Measurements from ENCODE around the gene WEE2.
A peak's percentile ranks its signal among the peaks of the same experiment; 100 is the strongest.

Gene WEE2

DNA sequence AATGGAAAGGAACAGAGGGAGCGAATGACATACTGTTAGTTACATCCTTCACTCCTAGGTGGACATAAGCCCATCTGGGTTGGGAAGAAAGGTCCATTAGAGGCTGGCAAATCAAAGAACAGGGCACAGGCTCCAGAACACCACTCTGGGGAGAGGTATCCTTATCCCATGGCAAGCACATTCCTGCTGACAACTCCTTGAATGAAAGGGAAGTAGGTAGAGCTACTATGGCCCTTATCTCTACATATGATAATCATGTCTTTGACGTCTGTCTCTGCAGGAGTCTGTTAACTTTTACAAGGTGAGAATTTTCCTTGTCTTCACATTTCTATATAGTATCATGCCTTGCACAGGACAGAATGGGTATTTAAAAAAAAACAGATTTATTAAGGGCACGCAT lies 16.6 kb upstream of the WEE2 start:
- no peak for DNase-seq (ENCODE audit: low spot score)

- DNase-seq (ENCODE audit: low spot score): no peak
These were observed 16.2 kb upstream of the WEE2 start for GRCh38 chr7:141691961-141692360.

GRCh38 chr7:141693082-141693481 lies 15.1 kb upstream of the WEE2 start:
- no peak for DNase-seq (ENCODE audit: low spot score)

GRCh38 chr7:141695803-141696289 lies 12.3 kb upstream of the WEE2 start:
- DNase-seq (ENCODE audit: low spot score): no peak

DNA sequence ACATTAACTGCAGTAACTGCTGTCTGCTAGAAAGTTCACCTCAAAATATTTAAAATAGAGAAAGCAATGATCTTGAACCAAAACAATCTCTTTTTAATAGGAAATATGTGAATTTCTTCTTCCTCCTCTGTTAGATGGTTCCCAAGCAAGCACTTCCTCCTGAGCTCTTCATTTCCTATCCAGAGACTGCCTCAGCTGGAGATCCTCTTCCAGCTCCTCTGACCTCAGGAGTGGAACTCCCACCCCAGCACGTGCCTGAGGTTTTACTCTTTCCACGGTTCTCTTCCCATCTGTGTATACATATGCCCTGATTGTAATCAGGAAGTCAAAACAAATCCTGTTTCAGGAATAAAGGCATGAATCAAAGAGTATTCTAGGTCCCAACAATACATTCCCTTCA lies 11.8 kb upstream of the WEE2 start:
- DNase-seq (ENCODE audit: low spot score): no peak

GRCh38 chr7:141697211-141697871 lies 10.8 kb upstream of the WEE2 start:
- no peak for DNase-seq (ENCODE audit: low spot score)

- DNase-seq (ENCODE audit: low spot score): no peak
These were observed 9.7 kb upstream of the WEE2 start for GRCh38 chr7:141698247-141699015.

- DNase-seq (ENCODE audit: low spot score): no peak
These were observed 8.3 kb upstream of the WEE2 start for GRCh38 chr7:141699860-141700259.

- no peak for DNase-seq (ENCODE audit: low spot score)
These were observed 7.8 kb upstream of the WEE2 start for GRCh38 chr7:141700296-141700847.

- no peak for DNase-seq (ENCODE audit: low spot score)
These were observed 7.2 kb upstream of the WEE2 start for GRCh38 chr7:141700848-141701371.

DNA sequence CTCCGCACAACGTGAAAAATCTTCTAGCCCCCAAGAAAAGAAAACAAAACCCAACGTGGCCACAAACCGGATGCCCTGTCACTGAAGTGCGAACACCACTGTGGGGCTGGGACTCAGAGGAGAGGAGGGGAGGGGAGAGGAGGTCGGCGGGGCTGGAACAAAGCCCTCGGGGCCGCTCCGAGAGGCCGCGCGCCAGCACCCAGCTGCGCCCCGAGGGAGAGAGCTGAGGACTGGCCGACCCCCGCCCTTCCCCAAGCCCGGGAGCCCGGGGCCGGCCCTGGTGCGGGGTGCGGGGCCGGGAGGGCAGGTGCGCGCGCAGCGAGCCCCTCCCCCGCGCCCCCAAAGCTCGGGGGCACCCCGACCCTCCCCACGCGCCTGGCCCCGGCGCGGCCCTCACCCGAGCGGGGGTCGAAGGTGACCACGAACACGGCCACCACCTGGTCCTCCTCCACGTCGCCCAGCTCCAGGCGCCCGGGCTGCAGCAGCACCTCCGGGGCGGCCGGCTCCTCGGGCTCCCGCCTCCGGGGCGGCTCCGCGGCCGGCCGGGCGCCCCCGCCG lies 6.6 kb upstream of the WEE2 start:
- peak; percentile 62 for DNase-seq (ENCODE audit: low spot score)

- DNase-seq (ENCODE audit: low spot score): peak; percentile 19
These were observed 6.0 kb upstream of the WEE2 start, which contains the start of gene DENND11 for GRCh38 chr7:141702047-141702567. Gene DENND11, minus strand, starts transcription at chr7:141702166. Its CDS starts 13 bp downstream, at chr7:141702153.

GRCh38 chr7:141702892-141703291 lies 5.3 kb upstream of the WEE2 start:
- no peak for DNase-seq (ENCODE audit: low spot score)

DNA sequence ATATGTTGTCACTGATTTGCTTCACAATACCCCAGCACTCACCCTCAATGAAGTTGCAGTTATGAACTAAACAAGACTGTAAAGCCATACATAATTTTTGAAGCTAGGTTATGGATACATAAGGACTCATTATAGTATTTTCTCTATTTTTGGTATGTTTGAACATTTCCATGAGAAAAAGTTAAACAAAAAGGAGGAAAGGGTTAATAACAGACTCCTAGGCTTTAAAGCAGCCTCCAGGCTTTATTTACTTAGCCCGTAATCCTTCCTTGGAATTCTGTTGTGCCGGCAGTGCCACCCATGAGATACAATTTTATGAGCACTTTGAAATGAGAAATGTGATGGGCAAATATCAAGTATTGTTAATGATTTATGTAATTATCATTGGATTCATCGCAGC lies 4.0 kb upstream of the WEE2 start:
- DNase-seq (ENCODE audit: low spot score): no peak

- DNase-seq (ENCODE audit: low spot score): no peak
These were observed 3.4 kb upstream of the WEE2 start for GRCh38 chr7:141704741-141705140.

DNA sequence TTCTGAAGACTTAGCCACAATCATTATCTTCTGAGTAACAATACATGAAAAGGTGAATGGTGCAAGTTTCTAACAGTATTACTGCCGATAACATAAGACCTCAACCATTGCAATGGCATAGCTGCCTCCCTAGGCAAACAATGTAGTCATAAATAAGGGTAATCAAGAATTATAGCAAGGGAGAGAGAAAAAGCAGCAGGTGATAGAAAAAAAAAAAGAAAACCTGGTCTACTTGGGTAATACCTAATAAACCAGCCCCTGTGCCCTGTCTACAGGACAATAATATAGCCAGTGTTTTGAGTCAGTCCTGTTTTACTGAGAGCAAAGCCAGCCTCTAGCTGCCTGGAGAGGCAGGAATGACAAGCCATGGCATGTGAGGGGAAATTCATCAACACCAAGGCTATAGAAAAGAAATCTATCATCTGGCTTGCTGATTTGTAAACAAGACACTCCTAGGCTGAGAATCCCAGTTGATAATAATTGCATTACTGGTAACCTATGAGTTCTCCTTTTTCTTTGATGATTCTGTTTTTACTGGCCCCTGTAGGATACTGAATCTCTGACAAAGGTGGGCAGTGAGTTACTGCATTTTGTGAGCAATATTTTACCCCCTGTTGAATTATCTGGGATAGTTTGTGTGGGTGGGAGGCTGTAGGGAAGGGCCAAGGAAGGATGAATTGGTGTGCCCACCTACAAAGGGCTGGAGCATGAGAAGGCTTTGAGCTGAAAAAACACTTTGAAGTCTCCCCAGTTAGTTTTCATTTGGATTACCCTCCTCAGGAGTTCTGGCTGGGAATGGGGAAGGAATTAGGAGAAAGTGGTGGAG lies 1.7 kb upstream of the WEE2 start:
- DNase-seq (ENCODE audit: low spot score): no peak

DNA sequence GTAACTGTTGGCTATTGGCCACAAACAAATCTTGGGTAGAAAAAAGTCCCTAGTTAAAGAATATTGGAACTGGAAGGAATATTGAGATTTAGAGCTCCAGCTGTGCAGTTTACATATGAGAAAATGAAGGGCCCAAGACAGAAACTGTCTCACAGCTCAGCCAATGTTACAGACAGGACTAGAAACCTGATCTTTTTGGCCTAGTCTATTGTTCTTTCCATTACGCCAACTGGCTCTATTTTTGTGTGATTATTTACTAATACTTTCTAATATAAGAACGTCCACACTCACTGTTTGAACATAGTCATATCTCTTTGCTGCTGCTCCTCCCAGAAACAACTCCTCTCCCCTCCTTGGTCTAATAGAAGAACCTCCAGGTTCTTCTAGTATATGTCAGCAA lies 1.2 kb downstream of the WEE2 start:
- no peak for DNase-seq (ENCODE audit: low spot score)

DNA sequence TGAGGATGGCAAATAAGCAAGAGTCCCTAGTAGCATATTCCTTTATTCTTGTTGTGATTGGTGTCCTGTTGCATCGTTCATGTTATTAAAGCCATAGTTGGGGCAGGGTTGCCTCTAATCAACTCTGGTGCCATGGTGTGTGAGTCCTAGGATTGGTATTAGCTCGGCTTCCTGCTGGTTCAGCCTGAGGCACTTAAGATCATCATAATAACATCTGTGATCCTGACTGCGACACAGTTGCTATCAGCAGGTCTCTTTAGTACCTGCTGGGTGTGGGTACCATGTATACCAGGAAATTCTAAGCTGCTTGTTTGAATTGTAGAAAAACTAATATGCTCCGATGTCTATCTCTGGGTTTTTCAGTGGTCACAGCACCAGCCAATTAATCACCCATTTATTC lies 1.6 kb downstream of the WEE2 start:
- DNase-seq (ENCODE audit: low spot score): no peak

GRCh38 chr7:141710301-141710700 lies 2.1 kb downstream of the WEE2 start:
- no peak for DNase-seq (ENCODE audit: low spot score)

GRCh38 chr7:141712603-141713255 lies 4.6 kb downstream of the WEE2 start:
- DNase-seq (ENCODE audit: low spot score): no peak

- DNase-seq (ENCODE audit: low spot score): no peak
These were observed 5.7 kb downstream of the WEE2 start for GRCh38 chr7:141713890-141714289.

All from CD4-positive, alpha-beta T cell treated with Interleukin-15 for 4 hours (primary cell).